Lower lobe of right lung (tissue), 2 donors: ENCODE results near the gene PCGF6. TPM values are rescaled to one million over a fixed set of nuclear protein-coding genes. Genes with fewer than 3 reads are reported as not detected.
A peak's percentile ranks its signal among the peaks of the same experiment; 100 is the strongest.
"Not testable (repeated sequence)": the region's sequence is repeated elsewhere in the genome, so short reads cannot be mapped to it uniquely, and the experiment has no call there.

Experiments
- ATAC-seq, 2 donors: fragments of 200-7000 bp; cut with Tn5 transposase; one replicate each; pipeline ENCODE4 v1.9.1; 2020 to 2022; ENCODE audit warnings: mild to moderate bottlenecking in 2 of 2, moderate library complexity in 2 of 2
- DNase-seq: peaks from one replicate; pipeline ENCODE4 v3.0.0-alpha.2; 2020
- H3K27ac ChIP-seq: fragments of 200-600 bp; one replicate; pipeline ENCODE4 v1.8.0; 2022
- H3K27me3 ChIP-seq: fragments of 200-600 bp; one replicate; pipeline ENCODE4 v1.8.0; 2022; ENCODE audit warnings: low read depth
- H3K36me3 ChIP-seq: fragments of 200-600 bp; one replicate; pipeline ENCODE4 v1.8.0; 2022; ENCODE audit warnings: mild to moderate bottlenecking
- H3K4me1 ChIP-seq: fragments of 200-600 bp; one replicate; pipeline ENCODE4 v1.8.0; 2022
- H3K4me3 ChIP-seq: fragments of 200-600 bp; one replicate; pipeline ENCODE4 v1.8.0; 2022; ENCODE audit warnings: mild to moderate bottlenecking
- H3K9me3 ChIP-seq: fragments of 200-600 bp; one replicate; pipeline ENCODE4 v1.8.0; 2022
- CTCF ChIP-seq: fragments of 200-600 bp; IDR thresholded peaks from one replicate; pipeline ENCODE4 v1.8.0; 2022; ENCODE audit warnings: antibody characterized with exemption, mild to moderate bottlenecking
- intact Hi-C: fragments of 100-400 bp; cut with DNase I; formaldehyde crosslinking; loops from one replicate; pipeline ENCODE4 v1.11.0; 2022
- total RNA-seq: library from RNA; stranded (reverse); fragmentation: NEBNext Ultra II Directional; extraction: Animal tissue kit (Norgen Biotek cat#: 25700); gene quantifications from one replicate; pipeline ENCODE4 v1.2.1, GENCODE V29; 2021
- donor health status: DM: no; HTN: yes; CAD: no; lungs with severe emphysema.

The PCGF6 gene
- total RNA-seq, 1 donor from 2014 or later = 6.6 TPM

GRCh38 chr10:103367379-103367781 is 16.4 kb upstream of the PCGF6 start:
- Histone ChIP-seq H3K4me3 (peak overlapping the region; percentile 100), H3K9me3 (no peaks in the 10 kb centered on the region), H3K36me3 (no peaks in the 10 kb centered on the region), H3K27me3 (no peaks in the 10 kb centered on the region), H3K27ac (peak overlapping the region; percentile 88), H3K4me1 (peaks cover 22% of the 10 kb centered on the region)
- ATAC-seq (no peak), DNase-seq (no peak)
- intact Hi-C loops = no loop called here
- no peak for TF ChIP-seq CTCF

- DNase-seq, H3K27me3 ChIP-seq, H3K4me3 ChIP-seq, H3K4me1 ChIP-seq, ATAC-seq, H3K36me3 ChIP-seq, H3K9me3 ChIP-seq, H3K27ac ChIP-seq, intact Hi-C loops: not testable (repeated sequence)
Measured at GRCh38 chr10:103360791-103361190, 9.9 kb upstream of the PCGF6 start.

GRCh38 chr10:103359493-103359892 is 8.6 kb upstream of the PCGF6 start:
- H3K36me3 ChIP-seq, intact Hi-C loops, ATAC-seq, H3K27me3 ChIP-seq, H3K4me3 ChIP-seq, H3K9me3 ChIP-seq, DNase-seq, H3K27ac ChIP-seq, H3K4me1 ChIP-seq: not testable (repeated sequence)

- no peaks in the 10 kb centered on the region for H3K27me3 ChIP-seq
- intact Hi-C loops = no loop called here
- no peak for TF ChIP-seq CTCF
- ATAC-seq = no peak
- H3K4me3 ChIP-seq = no peak overlapping the region
- no peaks in the 10 kb centered on the region for H3K9me3 ChIP-seq
- DNase-seq = no peak
- H3K4me1 ChIP-seq = peaks cover 6% of the 10 kb centered on the region
- H3K27ac ChIP-seq = no peak overlapping the region
- H3K36me3 ChIP-seq = no peaks in the 10 kb centered on the region
Measured at GRCh38 chr10:103355906-103356599, 5.1 kb upstream of the PCGF6 start.

- H3K27ac ChIP-seq, H3K36me3 ChIP-seq, DNase-seq, ATAC-seq, H3K9me3 ChIP-seq, H3K4me3 ChIP-seq, intact Hi-C loops, H3K27me3 ChIP-seq: not testable (repeated sequence)
- H3K4me1 ChIP-seq = peaks cover 14% of the 10 kb centered on the region
Measured at GRCh38 chr10:103354567-103354966, 3.6 kb upstream of the PCGF6 start.

GRCh38 chr10:103353281-103353680 is 2.3 kb upstream of the PCGF6 start:
- Histone ChIP-seq H3K4me3 (no peak overlapping the region), H3K4me1 (peaks cover 14% of the 10 kb centered on the region), H3K27ac (no peak overlapping the region), H3K36me3 (peaks cover 4% of the 10 kb centered on the region), H3K9me3 (no peaks in the 10 kb centered on the region), H3K27me3 (no peaks in the 10 kb centered on the region)
- no peak for DNase-seq
- ATAC-seq = no peak
- no peak for TF ChIP-seq CTCF
- intact Hi-C loops = no loop called here

- Histone ChIP-seq H3K27ac (peak overlapping the region; percentile 84), H3K4me3 (peak overlapping the region; percentile 96), H3K27me3 (no peaks in the 10 kb centered on the region), H3K9me3 (no peaks in the 10 kb centered on the region), H3K4me1 (peaks cover 14% of the 10 kb centered on the region), H3K36me3 (peaks cover 36% of the 10 kb centered on the region)
- TF ChIP-seq CTCF = no peak
- ATAC-seq (no peak), DNase-seq (no peak)
- intact Hi-C loops = no loop called here
Measured at GRCh38 chr10:103350175-103350516, 794 bp downstream of the PCGF6 start.
